ENCODE measurements around the gene RTP1. TPM values are rescaled to one million over a fixed set of nuclear protein-coding genes. Genes with fewer than 3 reads are reported as not detected.
A peak's percentile ranks its signal among the peaks of the same experiment; 100 is the strongest.

RTP1 gene
- total RNA-seq, 4 donors from 2014 or later: not detected

GRCh38 chr3:187242435-187242834 is 45.1 kb downstream of the RTP1 start:
- TF ChIP-seq CTCF (IDR thresholded peaks at IDR 0.05): no peak
- DNase-seq (ENCODE audit: low spot score) (no peak), ATAC-seq (ENCODE audit: low FRiP score) (no peak)

GRCh38 chr3:187242900-187243299 is 45.6 kb downstream of the RTP1 start:
- TF ChIP-seq CTCF (IDR thresholded peaks at IDR 0.05): no peak
- no peak for DNase-seq (ENCODE audit: low spot score)
- no peak for ATAC-seq (ENCODE audit: low FRiP score)

GRCh38 chr3:187243933-187244524 is 46.7 kb downstream of the RTP1 start:
- no peak for TF ChIP-seq CTCF (IDR thresholded peaks at IDR 0.05)
- peak; percentile 51 for ATAC-seq (ENCODE audit: low FRiP score)
- DNase-seq (ENCODE audit: low spot score): no peak

GRCh38 chr3:187247398-187247797 is 50.1 kb downstream of the RTP1 start:
- DNase-seq (ENCODE audit: low spot score): no peak
- no peak for ATAC-seq (ENCODE audit: low FRiP score)
- no peak for TF ChIP-seq CTCF (IDR thresholded peaks at IDR 0.05)

Other genes with a start within 250 kb of the RTP1 start
- 10 to 100 TPM in 2 of 4 donors, 1 to 10 TPM in 2; 2.0 to 11.6 (median 8.2) TPM for gene RPL39L, start 58.0 kb upstream of the RTP1 start, total RNA-seq
- gene MASP1, start 94.3 kb downstream of the RTP1 start, total RNA-seq: 1 to 10 TPM; 3.8 to 9.9 (median 6.9) TPM
- 1 to 10 TPM; 1.1 to 7.4 (median 2.2) TPM for gene RTP4, start 170.9 kb downstream of the RTP1 start, total RNA-seq